ENCODE measurements around the gene INO80E. TPM values are rescaled to one million over a fixed set of nuclear protein-coding genes. Genes with fewer than 3 reads are reported as not detected.

INO80E gene
- total RNA-seq, 1 experiment from 2014 or later, result 67.7 TPM

GRCh38 chr16:29972992-29973383, 23.1 kb upstream of the INO80E start:
- no peak overlapping the region for H3K4me3 ChIP-seq (ENCODE audit: low read length)
- no peaks in the 10 kb centered on the region for H3K27me3 ChIP-seq (ENCODE audit: low read length)
- H3K4me1 ChIP-seq (ENCODE audit: low read length), result peaks cover 25% of the 10 kb centered on the region
- no peak for DNase-seq
- H3K9me2 ChIP-seq (replicated peaks; ENCODE audit: insufficient read depth, low read length), result no peaks in the 10 kb centered on the region
- H3K9me3 ChIP-seq (ENCODE audit: low read length), result no peaks in the 10 kb centered on the region
- H3K79me2 ChIP-seq (ENCODE audit: low read length), result peaks cover 42% of the 10 kb centered on the region
- H3K4me2 ChIP-seq (ENCODE audit: low read depth, low read length, poor library complexity, severe bottlenecking), result no peak overlapping the region
- H4K20me1 ChIP-seq (ENCODE audit: insufficient read depth, low read depth, low read length), result peaks cover 22% of the 10 kb centered on the region; the same call in 1 of the 2 replicates
- H3K9ac ChIP-seq (ENCODE audit: low read length), result no peak overlapping the region
- H3K27ac ChIP-seq (ENCODE audit: low read length), result no peak overlapping the region
- peaks cover 13% of the 10 kb centered on the region for H3K36me3 ChIP-seq (ENCODE audit: insufficient read depth, low read length)
- no peak overlapping the region for H2AFZ ChIP-seq (ENCODE audit: low read length)

- peak; percentile 99 for DNase-seq
- H3K4me3 ChIP-seq (ENCODE audit: low read length), result peak within 1 kb of the TSS; percentile 89
- H3K36me3 ChIP-seq (ENCODE audit: insufficient read depth, low read length), result peaks cover 10% of the 10 kb centered on the region
- H2AFZ ChIP-seq (ENCODE audit: low read length), result no peak within 1 kb of the TSS
- peaks cover 25% of the 10 kb centered on the region for H3K4me1 ChIP-seq (ENCODE audit: low read length)
- H3K79me2 ChIP-seq (ENCODE audit: low read length), result peaks cover 45% of the 10 kb centered on the region
- peaks cover 22% of the 10 kb centered on the region; the same call in 1 of the 2 replicates for H4K20me1 ChIP-seq (ENCODE audit: insufficient read depth, low read depth, low read length)
- H3K9me3 ChIP-seq (ENCODE audit: low read length), result no peaks in the 10 kb centered on the region
- H3K9ac ChIP-seq (ENCODE audit: low read length), result peak within 1 kb of the TSS; percentile 79
- peak within 1 kb of the TSS; percentile 85 for H3K4me2 ChIP-seq (ENCODE audit: low read depth, low read length, poor library complexity, severe bottlenecking)
- peak within 1 kb of the TSS; percentile 35 for H3K27ac ChIP-seq (ENCODE audit: low read length)
- H3K27me3 ChIP-seq (ENCODE audit: low read length), result no peaks in the 10 kb centered on the region
- H3K9me2 ChIP-seq (replicated peaks; ENCODE audit: insufficient read depth, low read length), result no peaks in the 10 kb centered on the region
Measured at GRCh38 chr16:29973384-29974246, 22.4 kb upstream of the INO80E start, which contains the start of gene TAOK2. Gene TAOK2, plus strand, starts transcription at chr16:29973868. Its CDS starts 3,905 bp downstream, at chr16:29977773.

- H3K4me2 ChIP-seq (ENCODE audit: low read depth, low read length, poor library complexity, severe bottlenecking), result peak overlapping the region; percentile 85
- H4K20me1 ChIP-seq (ENCODE audit: insufficient read depth, low read depth, low read length), result peaks cover 22% of the 10 kb centered on the region; the same call in 1 of the 2 replicates
- no peaks in the 10 kb centered on the region for H3K27me3 ChIP-seq (ENCODE audit: low read length)
- peak overlapping the region; percentile 35 for H3K27ac ChIP-seq (ENCODE audit: low read length)
- peaks cover 45% of the 10 kb centered on the region for H3K79me2 ChIP-seq (ENCODE audit: low read length)
- peaks cover 25% of the 10 kb centered on the region for H3K4me1 ChIP-seq (ENCODE audit: low read length)
- H3K36me3 ChIP-seq (ENCODE audit: insufficient read depth, low read length), result peaks cover 15% of the 10 kb centered on the region
- H2AFZ ChIP-seq (ENCODE audit: low read length), result no peak overlapping the region
- no peaks in the 10 kb centered on the region for H3K9me2 ChIP-seq (replicated peaks; ENCODE audit: insufficient read depth, low read length)
- peak overlapping the region; percentile 79 for H3K9ac ChIP-seq (ENCODE audit: low read length)
- peak overlapping the region; percentile 89 for H3K4me3 ChIP-seq (ENCODE audit: low read length)
- peak; percentile 69 for DNase-seq
- H3K9me3 ChIP-seq (ENCODE audit: low read length), result no peaks in the 10 kb centered on the region
Measured at GRCh38 chr16:29974291-29975133, 21.5 kb upstream of the INO80E start.

GRCh38 chr16:29975134-29975538, 20.9 kb upstream of the INO80E start:
- H3K27me3 ChIP-seq (ENCODE audit: low read length), result no peaks in the 10 kb centered on the region
- peak overlapping the region; percentile 89 for H3K4me3 ChIP-seq (ENCODE audit: low read length)
- peaks cover 22% of the 10 kb centered on the region; the same call in 1 of the 2 replicates for H4K20me1 ChIP-seq (ENCODE audit: insufficient read depth, low read depth, low read length)
- no peaks in the 10 kb centered on the region for H3K9me2 ChIP-seq (replicated peaks; ENCODE audit: insufficient read depth, low read length)
- no peak overlapping the region for H2AFZ ChIP-seq (ENCODE audit: low read length)
- peak overlapping the region; percentile 79 for H3K9ac ChIP-seq (ENCODE audit: low read length)
- H3K4me2 ChIP-seq (ENCODE audit: low read depth, low read length, poor library complexity, severe bottlenecking), result peak overlapping the region; percentile 85
- peaks cover 25% of the 10 kb centered on the region for H3K4me1 ChIP-seq (ENCODE audit: low read length)
- no peaks in the 10 kb centered on the region for H3K9me3 ChIP-seq (ENCODE audit: low read length)
- DNase-seq, result no peak
- H3K27ac ChIP-seq (ENCODE audit: low read length), result 0 out of 2 replicates have a peak overlapping the region, but pooled peaks have one; percentile 4
- H3K79me2 ChIP-seq (ENCODE audit: low read length), result peaks cover 45% of the 10 kb centered on the region
- H3K36me3 ChIP-seq (ENCODE audit: insufficient read depth, low read length), result peaks cover 20% of the 10 kb centered on the region

- H3K79me2 ChIP-seq (ENCODE audit: low read length), result peaks cover 45% of the 10 kb centered on the region
Measured at GRCh38 chr16:29975811-29976511, 20.1 kb upstream of the INO80E start.

DNA sequence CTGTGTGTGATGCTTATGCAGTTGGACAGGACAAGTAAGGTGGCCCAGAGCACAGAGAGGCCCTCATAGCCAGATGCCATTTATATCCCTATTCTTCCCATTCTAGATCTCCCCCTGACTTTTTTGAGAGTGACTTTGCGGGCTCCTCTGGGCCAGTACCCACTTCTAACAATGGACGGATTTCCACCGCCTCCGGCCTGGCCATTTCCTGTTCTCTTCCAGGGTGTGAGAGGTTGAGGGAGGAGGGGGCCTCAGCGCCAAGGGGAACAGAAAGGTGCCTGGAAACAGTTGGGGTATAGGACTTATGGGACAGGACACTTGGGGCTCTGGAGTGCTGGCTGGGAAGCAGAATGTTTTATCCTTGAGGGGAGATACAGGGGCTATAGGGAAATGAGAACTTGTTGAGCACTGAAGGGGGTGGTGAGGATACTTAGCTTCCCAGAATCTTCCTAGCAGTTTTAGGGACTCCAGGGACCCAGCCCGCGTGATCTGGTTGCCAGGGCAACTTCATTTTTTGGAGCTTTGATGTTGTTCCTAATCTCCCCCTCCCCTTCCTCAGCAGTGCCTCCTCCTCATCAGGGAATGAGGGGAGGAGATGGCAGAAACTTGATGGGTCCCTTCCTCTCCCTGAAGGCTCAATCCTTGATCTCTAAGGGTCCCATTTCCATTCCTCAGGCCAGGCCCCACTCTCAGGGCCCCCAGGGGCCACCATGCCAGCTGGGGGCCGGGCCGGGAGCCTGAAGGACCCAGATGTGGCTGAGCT, 18.8 kb upstream of the INO80E start:
- Histone ChIP-seq H3K9me2 (replicated peaks; ENCODE audit: insufficient read depth, low read length) (no peaks in the 10 kb centered on the region), H3K27ac (ENCODE audit: low read length) (no peak overlapping the region), H3K36me3 (ENCODE audit: insufficient read depth, low read length) (peaks cover 28% of the 10 kb centered on the region), H3K4me2 (ENCODE audit: low read depth, low read length, poor library complexity, severe bottlenecking) (peak overlapping the region; percentile 85), H3K9ac (ENCODE audit: low read length) (peak overlapping the region; percentile 79; the same call in 1 of the 2 replicates), H2AFZ (ENCODE audit: low read length) (no peak overlapping the region), H4K20me1 (ENCODE audit: insufficient read depth, low read depth, low read length) (peaks cover 22% of the 10 kb centered on the region; the same call in 1 of the 2 replicates), H3K27me3 (ENCODE audit: low read length) (no peaks in the 10 kb centered on the region), H3K4me1 (ENCODE audit: low read length) (peaks cover 25% of the 10 kb centered on the region), H3K9me3 (ENCODE audit: low read length) (no peaks in the 10 kb centered on the region), H3K4me3 (ENCODE audit: low read length) (no peak overlapping the region), H3K79me2 (ENCODE audit: low read length) (peaks cover 45% of the 10 kb centered on the region)
- no peak for DNase-seq

More at GRCh38 chr16:29975811-29976511, 20.1 kb upstream of the INO80E start:
- Histone ChIP-seq H3K4me2 (ENCODE audit: low read depth, low read length, poor library complexity, severe bottlenecking) (peak overlapping the region; percentile 85), H3K9me3 (ENCODE audit: low read length) (no peaks in the 10 kb centered on the region), H3K4me3 (ENCODE audit: low read length) (peak overlapping the region; percentile 89), H3K36me3 (ENCODE audit: insufficient read depth, low read length) (peaks cover 28% of the 10 kb centered on the region), H3K27ac (ENCODE audit: low read length) (peak overlapping the region; percentile 4; the same call in 1 of the 2 replicates), H3K27me3 (ENCODE audit: low read length) (no peaks in the 10 kb centered on the region), H2AFZ (ENCODE audit: low read length) (no peak overlapping the region), H3K9ac (ENCODE audit: low read length) (peak overlapping the region; percentile 79), H3K9me2 (replicated peaks; ENCODE audit: insufficient read depth, low read length) (no peaks in the 10 kb centered on the region), H4K20me1 (ENCODE audit: insufficient read depth, low read depth, low read length) (peaks cover 22% of the 10 kb centered on the region; the same call in 1 of the 2 replicates), H3K4me1 (ENCODE audit: low read length) (peaks cover 25% of the 10 kb centered on the region)
- no peak for DNase-seq

- Histone ChIP-seq H3K4me1 (ENCODE audit: low read length) (peaks cover 25% of the 10 kb centered on the region), H3K27ac (ENCODE audit: low read length) (no peak overlapping the region), H3K4me3 (ENCODE audit: low read length) (no peak overlapping the region), H3K9me3 (ENCODE audit: low read length) (no peaks in the 10 kb centered on the region), H3K36me3 (ENCODE audit: insufficient read depth, low read length) (peaks cover 28% of the 10 kb centered on the region), H2AFZ (ENCODE audit: low read length) (no peak overlapping the region), H4K20me1 (ENCODE audit: insufficient read depth, low read depth, low read length) (peaks cover 22% of the 10 kb centered on the region; the same call in 1 of the 2 replicates), H3K79me2 (ENCODE audit: low read length) (peaks cover 45% of the 10 kb centered on the region), H3K4me2 (ENCODE audit: low read depth, low read length, poor library complexity, severe bottlenecking) (no peak overlapping the region), H3K9ac (ENCODE audit: low read length) (no peak overlapping the region), H3K9me2 (replicated peaks; ENCODE audit: insufficient read depth, low read length) (no peaks in the 10 kb centered on the region), H3K27me3 (ENCODE audit: low read length) (no peaks in the 10 kb centered on the region)
- no peak for DNase-seq
Measured at GRCh38 chr16:29978081-29978480, 18.0 kb upstream of the INO80E start.
